ENCODE results near the gene SAMD11.

DNA sequence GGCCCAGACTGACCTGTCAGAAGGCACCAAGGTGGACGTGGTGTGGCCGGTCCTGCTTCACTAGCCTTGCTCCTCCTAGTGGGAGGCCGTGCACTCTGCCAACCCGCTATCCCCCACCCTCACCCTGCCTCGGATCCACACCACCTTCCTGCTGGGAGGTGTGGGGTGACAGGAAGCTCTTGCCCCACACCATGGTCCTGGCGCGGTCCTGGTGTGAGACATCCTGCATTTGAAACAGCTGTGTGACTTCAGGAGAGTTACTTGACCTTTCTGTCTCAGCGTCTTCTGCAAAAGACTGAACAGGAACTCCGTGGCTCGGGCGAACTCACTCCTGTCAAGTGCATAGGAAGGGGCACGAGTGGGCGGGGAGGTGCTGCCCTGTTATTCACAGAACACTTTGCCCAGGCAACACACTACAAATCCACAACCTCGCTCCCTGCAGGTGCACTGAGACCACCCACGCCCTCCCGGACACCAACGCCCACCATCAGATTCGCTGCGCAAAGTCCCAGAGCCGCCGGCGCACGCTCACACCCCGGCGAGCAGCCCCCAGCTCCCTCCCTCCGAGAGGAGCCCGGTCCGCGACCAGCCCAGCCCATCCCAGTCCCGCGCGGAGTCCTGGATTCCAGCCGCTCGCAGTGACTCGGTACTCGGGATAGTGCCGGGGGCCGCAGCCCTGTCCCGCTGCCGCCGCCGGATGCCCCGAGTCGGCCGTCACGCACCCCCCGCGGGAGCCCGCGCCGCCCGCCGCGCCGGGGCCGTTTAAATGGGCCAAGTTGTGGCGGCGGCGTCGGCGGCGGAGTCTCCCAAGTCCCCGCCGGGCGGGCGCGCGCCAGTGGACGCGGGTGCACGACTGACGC is at the start of gene SAMD11:
- TF ChIP-seq, protein P1, sequence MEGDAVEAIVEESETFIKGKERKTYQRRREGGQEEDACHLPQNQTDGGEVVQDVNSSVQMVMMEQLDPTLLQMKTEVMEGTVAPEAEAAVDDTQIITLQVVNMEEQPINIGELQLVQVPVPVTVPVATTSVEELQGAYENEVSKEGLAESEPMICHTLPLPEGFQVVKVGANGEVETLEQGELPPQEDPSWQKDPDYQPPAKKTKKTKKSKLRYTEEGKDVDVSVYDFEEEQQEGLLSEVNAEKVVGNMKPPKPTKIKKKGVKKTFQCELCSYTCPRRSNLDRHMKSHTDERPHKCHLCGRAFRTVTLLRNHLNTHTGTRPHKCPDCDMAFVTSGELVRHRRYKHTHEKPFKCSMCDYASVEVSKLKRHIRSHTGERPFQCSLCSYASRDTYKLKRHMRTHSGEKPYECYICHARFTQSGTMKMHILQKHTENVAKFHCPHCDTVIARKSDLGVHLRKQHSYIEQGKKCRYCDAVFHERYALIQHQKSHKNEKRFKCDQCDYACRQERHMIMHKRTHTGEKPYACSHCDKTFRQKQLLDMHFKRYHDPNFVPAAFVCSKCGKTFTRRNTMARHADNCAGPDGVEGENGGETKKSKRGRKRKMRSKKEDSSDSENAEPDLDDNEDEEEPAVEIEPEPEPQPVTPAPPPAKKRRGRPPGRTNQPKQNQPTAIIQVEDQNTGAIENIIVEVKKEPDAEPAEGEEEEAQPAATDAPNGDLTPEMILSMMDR (conservative IDR thresholded peaks at IDR 0.05; ENCODE audit: low read length), result no peak
- TF ChIP-seq EZH2phosphoT487 (IDR thresholded peaks at IDR 0.05; ENCODE audit: borderline replicate concordance, low read depth, low read length), result no peak

All from OCI-LY7 (cell line).